HUES64 (cell line): ENCODE results near the gene PRELP.

Experiments used
- H3K27ac ChIP-seq: 2 replicates; pipeline ENCODE4 v1.7.0; 2013; ENCODE audit warnings: low read depth, low read length, inconsistent platforms
- H3K27me3 ChIP-seq: 2 replicates; pipeline ENCODE4 v1.6.1; 2013; ENCODE audit warnings: mild to moderate bottlenecking, low read length; ENCODE audit not compliant: insufficient read depth
- H3K36me3 ChIP-seq: 2 replicates; pipeline ENCODE4 v1.6.1; 2013; ENCODE audit warnings: mild to moderate bottlenecking, low read length; ENCODE audit not compliant: insufficient read depth
- H3K4me1 ChIP-seq: 2 replicates; pipeline ENCODE4 v1.6.1; 2013; ENCODE audit warnings: mild to moderate bottlenecking, low read length, moderate library complexity; ENCODE audit not compliant: insufficient read depth
- H3K4me3 ChIP-seq: 2 replicates; pipeline ENCODE4 v1.5.1; 2013; ENCODE audit warnings: mild to moderate bottlenecking, low read length, moderate library complexity
- H3K9ac ChIP-seq: 2 replicates; pipeline ENCODE4 v1.6.1; 2013; ENCODE audit warnings: mild to moderate bottlenecking, low read depth, low read length
- H3K9me3 ChIP-seq: 2 replicates; pipeline ENCODE4 v1.6.1; 2013; ENCODE audit warnings: low read depth, low read length; ENCODE audit not compliant: insufficient read depth
- WGBS: fragments of 150-250, 120-280 bp; methylation state at CpG from one replicate; pipeline ENCODE4 v1.1.7; 2013; ENCODE audit warnings: missing lambda C conversion rate; 5-methylcytosine and 5-hydroxymethylcytosine counted together

Gene PRELP

DNA sequence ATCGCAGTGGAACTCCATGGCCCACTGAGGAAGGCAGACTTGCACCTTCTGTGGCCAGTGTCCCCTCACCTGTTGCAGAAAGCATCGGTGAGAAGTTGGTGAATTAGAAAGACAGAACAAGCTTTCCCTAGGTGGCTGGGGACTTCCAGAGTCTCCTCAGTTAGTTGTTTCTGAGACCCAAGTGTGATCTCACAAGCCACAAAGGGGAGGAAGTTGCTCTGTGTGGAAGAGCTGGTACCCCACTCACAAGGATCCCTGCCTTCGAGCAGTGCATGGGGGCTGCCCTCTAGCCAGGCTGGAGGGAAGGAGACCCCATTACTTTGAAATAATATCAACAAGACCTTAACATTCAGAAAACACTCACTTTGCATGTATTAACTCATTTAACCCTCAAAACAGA lies 2.1 kb downstream of the PRELP start:
- WGBS = 91% methylated on average over 3 of the region's 3 CpGs
- Histone ChIP-seq H3K27ac (no peak overlapping the region), H3K27me3 (no peaks in the 10 kb centered on the region), H3K36me3 (no peaks in the 10 kb centered on the region), H3K9ac (no peak overlapping the region), H3K9me3 (no peaks in the 10 kb centered on the region), H3K4me1 (peaks cover 17% of the 10 kb centered on the region), H3K4me3 (no peak overlapping the region)

DNA sequence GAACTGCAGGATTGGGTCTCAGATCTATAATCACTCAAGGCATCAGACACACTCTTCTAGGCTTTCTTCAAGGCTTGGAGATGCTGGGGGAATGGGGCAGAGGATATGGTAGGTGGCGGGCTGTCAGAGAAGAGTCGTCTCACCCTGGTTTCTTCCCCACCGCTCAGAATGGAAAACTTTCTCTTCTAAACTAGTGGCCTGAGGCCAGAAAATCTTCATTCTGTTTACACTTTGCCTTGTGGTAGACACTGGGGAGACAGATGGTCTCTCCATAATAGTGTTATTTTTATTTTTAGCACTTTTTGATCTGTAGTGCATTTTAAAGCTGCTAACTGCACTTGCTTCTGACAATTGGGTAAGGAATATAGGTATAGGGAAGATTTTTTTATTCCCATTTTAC lies 2.6 kb downstream of the PRELP start:
- no peak overlapping the region for H3K4me3 ChIP-seq
- H3K4me1 ChIP-seq = peaks cover 17% of the 10 kb centered on the region
- no peak overlapping the region for H3K27ac ChIP-seq
- WGBS = 88% methylated on average over 1 of the region's 3 CpGs
- H3K9me3 ChIP-seq = no peaks in the 10 kb centered on the region
- H3K9ac ChIP-seq = no peak overlapping the region
- H3K36me3 ChIP-seq = no peaks in the 10 kb centered on the region
- H3K27me3 ChIP-seq = no peaks in the 10 kb centered on the region

DNA sequence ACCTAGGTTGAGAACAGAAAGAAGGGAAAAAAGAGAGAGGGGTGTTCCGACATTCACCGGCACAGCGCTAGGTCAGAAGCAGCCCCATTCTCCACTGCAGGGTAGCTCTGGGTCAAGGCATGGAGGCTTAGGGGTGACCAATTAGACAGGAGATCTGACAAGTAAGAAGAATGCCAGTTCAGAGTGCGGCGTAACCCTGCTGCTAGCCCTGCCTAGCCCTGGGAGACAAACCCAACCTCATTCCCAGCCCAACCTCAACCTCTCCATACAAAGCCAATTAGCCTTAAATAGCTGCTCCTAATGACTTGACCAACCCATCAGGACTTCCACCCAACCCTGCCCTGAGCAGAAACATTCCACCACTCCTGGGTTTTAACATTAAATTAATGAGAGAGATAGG lies 3.4 kb downstream of the PRELP start:
- WGBS = 87% methylated on average over 5 of the region's 5 CpGs
- no peak overlapping the region for H3K9ac ChIP-seq

DNA sequence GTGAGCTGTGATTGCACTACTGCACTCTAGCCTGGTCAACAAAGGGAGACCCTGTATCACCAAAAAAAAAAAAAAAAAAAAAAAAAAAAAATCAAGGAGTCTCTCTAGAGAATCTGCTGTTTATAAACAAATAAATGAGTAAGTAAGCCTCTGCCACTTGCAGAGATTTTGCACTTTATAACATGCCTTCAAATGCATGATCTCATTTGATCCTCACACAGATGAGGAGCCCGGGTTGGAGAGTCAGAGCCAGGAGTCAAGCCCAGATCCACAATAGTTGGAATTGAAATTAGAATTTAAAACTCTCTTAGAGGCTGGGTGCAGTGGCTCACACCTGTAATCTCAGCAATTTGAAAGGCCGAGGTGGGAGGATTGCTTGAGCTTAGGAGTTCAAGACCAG lies 4.0 kb downstream of the PRELP start:
- H3K27ac ChIP-seq = no peak overlapping the region
- no peaks in the 10 kb centered on the region for H3K27me3 ChIP-seq
- no peak overlapping the region for H3K9ac ChIP-seq
- H3K36me3 ChIP-seq = no peaks in the 10 kb centered on the region
- 92% methylated on average over 2 of the region's 2 CpGs for WGBS
- H3K4me3 ChIP-seq = no peak overlapping the region
- no peaks in the 10 kb centered on the region for H3K9me3 ChIP-seq
- peaks cover 17% of the 10 kb centered on the region for H3K4me1 ChIP-seq

More for the DNA sequence above, 3.4 kb downstream of the PRELP start:
- Histone ChIP-seq H3K4me3 (no peak overlapping the region), H3K27me3 (no peaks in the 10 kb centered on the region), H3K4me1 (peaks cover 17% of the 10 kb centered on the region), H3K9me3 (no peaks in the 10 kb centered on the region), H3K36me3 (no peaks in the 10 kb centered on the region), H3K27ac (no peak overlapping the region)

DNA sequence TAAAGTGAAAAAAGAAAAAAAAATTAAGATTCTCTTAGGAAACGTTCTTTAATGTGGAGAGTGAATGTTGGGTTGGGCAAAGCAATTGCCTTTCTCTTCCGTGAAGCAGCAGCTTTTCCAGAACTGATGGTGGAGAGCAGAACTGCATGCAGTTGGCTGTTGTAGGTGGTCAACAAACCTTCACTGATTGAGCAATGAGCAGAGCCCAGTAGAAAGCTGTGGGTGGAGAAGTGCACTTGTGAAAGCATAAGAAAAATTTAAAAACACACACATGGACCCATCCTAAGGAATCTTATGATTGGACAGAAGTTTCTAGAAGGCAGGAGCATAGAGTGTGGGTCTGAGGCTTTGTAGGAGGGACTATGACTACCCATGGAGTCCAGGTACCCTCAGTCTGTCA lies 4.5 kb downstream of the PRELP start:
- Histone ChIP-seq H3K4me1 (peaks cover 14% of the 10 kb centered on the region), H3K9me3 (no peaks in the 10 kb centered on the region), H3K27me3 (no peaks in the 10 kb centered on the region), H3K9ac (no peak overlapping the region), H3K27ac (no peak overlapping the region), H3K4me3 (no peak overlapping the region), H3K36me3 (no peaks in the 10 kb centered on the region)
- WGBS = 82% methylated on average over 2 of the region's 2 CpGs

DNA sequence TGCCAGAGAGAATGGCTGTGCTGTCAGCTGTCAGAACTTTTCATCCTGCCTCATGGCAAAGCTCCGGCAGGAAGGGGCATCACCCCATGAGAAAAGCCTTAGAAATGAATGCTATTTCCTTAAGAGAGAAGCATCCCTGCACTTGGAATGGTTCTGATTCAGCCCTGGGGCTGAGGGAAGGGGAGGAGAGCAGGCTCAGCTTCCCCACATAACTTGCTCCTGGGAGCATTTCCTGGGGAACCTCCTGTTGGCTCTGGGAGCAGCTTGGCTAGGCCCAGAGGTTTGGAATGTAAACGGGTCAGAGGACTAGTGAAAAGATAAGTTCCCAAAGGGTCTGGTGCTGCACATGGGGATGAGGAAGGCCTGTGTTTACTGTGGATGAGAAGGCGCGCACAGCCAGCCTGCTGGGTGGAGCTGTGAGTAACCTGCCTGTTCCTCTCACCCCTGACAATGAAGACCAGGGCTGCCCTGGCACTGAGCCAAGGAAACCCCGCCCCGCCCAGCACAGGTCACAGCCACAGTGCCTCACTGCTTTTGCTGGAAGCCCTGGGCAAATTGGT lies 5.0 kb downstream of the PRELP start:
- Histone ChIP-seq H3K36me3 (no peaks in the 10 kb centered on the region), H3K27ac (no peak overlapping the region), H3K9me3 (no peaks in the 10 kb centered on the region), H3K4me1 (peaks cover 10% of the 10 kb centered on the region), H3K4me3 (no peak overlapping the region), H3K9ac (no peak overlapping the region), H3K27me3 (no peaks in the 10 kb centered on the region)
- WGBS = 49% methylated on average over 6 of the region's 6 CpGs

DNA sequence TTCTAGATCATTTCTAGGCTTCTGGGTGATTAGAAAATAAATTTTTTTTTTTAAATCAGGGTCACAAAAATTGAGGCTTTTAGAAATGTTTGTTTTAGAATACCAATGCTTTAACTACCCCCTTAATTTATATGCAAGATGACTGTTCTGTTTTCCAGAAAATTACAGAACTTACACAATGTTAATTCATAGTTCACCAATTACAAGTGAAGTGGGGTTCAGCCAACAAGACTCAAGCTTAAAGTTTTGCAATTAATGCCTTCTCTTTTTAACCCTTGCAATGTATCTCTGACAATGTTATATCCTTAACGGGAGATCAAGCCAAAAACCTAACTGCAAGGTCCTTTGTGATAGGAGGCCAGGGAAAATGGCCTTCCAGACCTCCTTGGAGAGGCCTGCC lies 5.6 kb downstream of the PRELP start:
- peaks cover 5% of the 10 kb centered on the region for H3K4me1 ChIP-seq
- H3K9me3 ChIP-seq = no peaks in the 10 kb centered on the region
- no peak overlapping the region for H3K9ac ChIP-seq
- no peak overlapping the region for H3K4me3 ChIP-seq
- H3K27ac ChIP-seq = no peak overlapping the region
- H3K27me3 ChIP-seq = no peaks in the 10 kb centered on the region
- 94% methylated on average over 1 of the region's 1 CpG for WGBS
- no peaks in the 10 kb centered on the region for H3K36me3 ChIP-seq

DNA sequence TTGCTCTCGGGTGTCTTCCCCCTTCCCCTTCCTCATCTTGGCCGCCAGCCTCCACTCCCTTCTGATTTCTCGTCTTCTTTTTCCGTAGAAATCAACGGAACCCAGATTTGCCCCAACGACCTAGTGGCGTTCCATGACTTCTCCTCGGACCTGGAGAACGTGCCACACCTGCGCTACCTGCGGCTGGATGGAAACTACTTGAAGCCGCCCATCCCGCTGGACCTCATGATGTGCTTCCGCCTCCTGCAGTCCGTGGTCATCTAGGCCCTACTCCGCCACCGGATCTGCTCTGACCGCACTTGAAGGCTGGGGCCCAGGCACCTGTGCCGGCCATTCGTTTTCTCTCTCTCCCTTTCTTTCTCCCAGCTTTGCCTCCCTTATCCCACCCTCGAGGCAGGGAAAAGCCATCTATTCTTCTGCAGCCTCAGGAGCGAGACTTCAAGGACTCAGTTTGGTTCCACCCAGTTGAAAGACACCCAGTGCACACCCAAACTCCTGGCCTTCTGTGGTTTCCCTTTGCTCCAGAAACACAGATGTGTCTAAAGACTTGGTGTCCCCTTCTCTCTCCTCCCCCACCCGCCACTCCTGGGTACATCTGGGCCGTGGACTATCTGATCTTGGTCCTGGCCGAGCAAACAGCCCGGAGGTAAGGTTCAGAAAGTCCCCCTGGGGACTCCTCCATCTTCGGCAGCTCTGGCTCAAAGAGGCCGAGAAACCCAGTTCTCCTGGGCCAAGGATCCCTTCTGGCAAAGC lies 11.2 kb downstream of the PRELP start:
- H3K9me3 ChIP-seq = no peaks in the 10 kb centered on the region
- peak overlapping the region; percentile 56 for H3K4me3 ChIP-seq
- H3K27me3 ChIP-seq = no peaks in the 10 kb centered on the region
- H3K9ac ChIP-seq = peak overlapping the region; percentile 54
- WGBS = 89% methylated on average over 28 of the region's 28 CpGs
- H3K27ac ChIP-seq = no peak overlapping the region
- H3K36me3 ChIP-seq = no peaks in the 10 kb centered on the region
- H3K4me1 ChIP-seq = peaks cover 5% of the 10 kb centered on the region

DNA sequence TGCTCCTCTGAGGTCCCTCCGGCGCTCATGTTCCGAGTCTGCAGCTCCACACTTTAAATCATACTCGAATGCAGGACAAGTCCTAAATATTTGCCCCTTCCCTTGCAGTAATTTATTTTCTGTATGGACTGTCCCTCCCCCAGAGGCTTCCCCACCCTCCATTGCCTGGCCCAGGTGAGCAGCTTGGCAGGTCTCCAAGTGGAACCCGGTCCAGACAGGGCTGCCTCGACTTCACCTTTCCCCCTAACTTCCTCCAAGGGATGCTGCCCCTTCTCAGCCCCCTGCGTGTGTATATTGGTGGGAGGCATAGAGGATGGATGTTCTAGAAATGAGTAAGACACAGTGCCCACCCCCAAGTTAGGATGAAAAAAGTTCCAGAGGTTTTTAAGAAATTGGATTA lies 12.9 kb downstream of the PRELP start:
- H3K9ac ChIP-seq = no peak overlapping the region
- WGBS = 92% methylated on average over 7 of the region's 7 CpGs
- no peaks in the 10 kb centered on the region for H3K9me3 ChIP-seq
- no peak overlapping the region for H3K4me3 ChIP-seq
- H3K4me1 ChIP-seq = peaks cover 11% of the 10 kb centered on the region
- H3K27ac ChIP-seq = no peak overlapping the region
- no peaks in the 10 kb centered on the region for H3K27me3 ChIP-seq
- H3K36me3 ChIP-seq = no peaks in the 10 kb centered on the region

DNA sequence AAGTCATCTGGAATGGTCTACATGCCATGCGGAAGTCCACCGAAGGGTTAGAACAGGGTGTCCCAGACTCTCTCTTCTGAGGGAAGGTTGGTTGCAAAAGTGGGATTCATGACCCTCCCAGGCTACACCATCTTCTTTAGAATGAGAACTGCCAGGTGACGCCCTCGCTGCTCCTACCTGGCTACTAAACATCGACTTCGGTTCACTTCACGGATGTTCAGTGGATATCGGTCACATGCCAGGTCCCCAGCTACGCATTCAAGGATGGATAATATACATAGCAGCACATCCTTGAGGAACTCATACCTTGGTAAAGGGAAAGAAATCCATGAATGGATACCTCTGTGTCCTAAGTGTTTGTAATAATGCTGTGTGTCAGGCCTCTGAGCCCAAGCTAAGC lies 15.0 kb downstream of the PRELP start:
- peaks cover 16% of the 10 kb centered on the region for H3K4me1 ChIP-seq
- no peak overlapping the region for H3K4me3 ChIP-seq
- no peak overlapping the region for H3K9ac ChIP-seq
- H3K36me3 ChIP-seq = no peaks in the 10 kb centered on the region
- 95% methylated on average over 9 of the region's 9 CpGs for WGBS
- H3K27ac ChIP-seq = no peak overlapping the region
- no peaks in the 10 kb centered on the region for H3K27me3 ChIP-seq
- H3K9me3 ChIP-seq = no peaks in the 10 kb centered on the region

DNA sequence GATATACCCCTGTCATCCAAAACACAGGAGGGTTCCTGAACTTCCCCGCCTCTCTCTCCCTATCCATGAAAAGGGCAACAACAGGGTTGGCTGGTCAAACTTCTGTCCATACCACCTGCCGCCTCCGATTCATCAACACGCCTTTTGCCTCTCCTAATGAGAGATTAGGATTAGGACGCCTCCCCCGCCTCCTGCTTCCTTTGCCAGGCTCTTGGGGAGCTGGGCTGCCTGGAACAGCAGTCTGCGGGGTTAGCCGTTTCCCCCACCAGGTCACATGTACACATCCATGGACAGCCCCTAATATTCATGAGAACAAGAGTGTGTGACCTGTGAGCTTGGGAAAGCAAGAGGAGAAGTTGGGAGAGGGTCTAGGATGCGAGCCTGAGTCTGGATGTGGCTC lies 16.1 kb downstream of the PRELP start:
- Histone ChIP-seq H3K4me1 (peaks cover 16% of the 10 kb centered on the region), H3K9me3 (no peaks in the 10 kb centered on the region), H3K27me3 (no peaks in the 10 kb centered on the region), H3K4me3 (no peak overlapping the region), H3K27ac (no peak overlapping the region), H3K36me3 (no peaks in the 10 kb centered on the region), H3K9ac (no peak overlapping the region)
- 29% methylated on average over 9 of the region's 9 CpGs for WGBS
